GM08714 (cell line): ENCODE results near the gene ACBD6.

ENCODE experiments used
- H3K4me3 ChIP-seq: fragments of 200-500 bp; sonication (Bioruptor generic); 2 replicates; pipeline ENCODE4 v1.5.1; 2014; ENCODE audit warnings: mild to moderate bottlenecking, low read length, inconsistent platforms
- ZNF274 ChIP-seq: IDR thresholded peaks from 2 replicates; pipeline ENCODE4 v1.6.1; 2012; ENCODE audit warnings: mild to moderate bottlenecking, low read depth, low read length

Gene ACBD6

GRCh38 chr1:180280617-180281016 lies 221.8 kb downstream of the ACBD6 start:
- no peak for TF ChIP-seq ZNF274
- H3K4me3 ChIP-seq = no peak overlapping the region

GRCh38 chr1:180279651-180280050 lies 222.7 kb downstream of the ACBD6 start:
- TF ChIP-seq ZNF274 = no peak
- no peak overlapping the region for H3K4me3 ChIP-seq

- TF ChIP-seq ZNF274 = no peak
- no peak overlapping the region for H3K4me3 ChIP-seq
These were observed 223.6 kb downstream of the ACBD6 start for GRCh38 chr1:180278596-180279395.

GRCh38 chr1:180278194-180278515 lies 224.2 kb downstream of the ACBD6 start:
- no peak overlapping the region for H3K4me3 ChIP-seq
- TF ChIP-seq ZNF274 = no peak

GRCh38 chr1:180277476-180278193 lies 224.7 kb downstream of the ACBD6 start:
- H3K4me3 ChIP-seq = no peak overlapping the region
- TF ChIP-seq ZNF274 = no peak

GRCh38 chr1:180275726-180276125 lies 226.7 kb downstream of the ACBD6 start:
- H3K4me3 ChIP-seq = no peak overlapping the region
- TF ChIP-seq ZNF274 = no peak

- TF ChIP-seq ZNF274 = no peak
- H3K4me3 ChIP-seq = no peak overlapping the region
These were observed 228.2 kb downstream of the ACBD6 start for GRCh38 chr1:180274221-180274620.

GRCh38 chr1:180273066-180273465 lies 229.3 kb downstream of the ACBD6 start:
- H3K4me3 ChIP-seq = no peak overlapping the region
- no peak for TF ChIP-seq ZNF274

GRCh38 chr1:180272395-180272794 lies 230.0 kb downstream of the ACBD6 start:
- no peak overlapping the region for H3K4me3 ChIP-seq
- no peak for TF ChIP-seq ZNF274

GRCh38 chr1:180271272-180272255 lies 230.8 kb downstream of the ACBD6 start:
- no peak overlapping the region for H3K4me3 ChIP-seq
- TF ChIP-seq ZNF274 = no peak

GRCh38 chr1:180270530-180271271 lies 231.7 kb downstream of the ACBD6 start:
- no peak for TF ChIP-seq ZNF274

GRCh38 chr1:180269645-180270529 lies 232.5 kb downstream of the ACBD6 start:
- no peak overlapping the region for H3K4me3 ChIP-seq

More at GRCh38 chr1:180270530-180271271, 231.7 kb downstream of the ACBD6 start:
- H3K4me3 ChIP-seq = no peak overlapping the region

More at GRCh38 chr1:180269645-180270529, 232.5 kb downstream of the ACBD6 start:
- TF ChIP-seq ZNF274 = no peak
